HG02884 (cell line): Measurements from ENCODE around the gene MFAP3L.

ENCODE experiments used
- ATAC-seq: cut with Tn5 transposase; IDR thresholded peaks from one replicate; pipeline ENCODE4 v1.9.1; 2021; ENCODE audit warnings: mild to moderate bottlenecking, moderate library complexity; ENCODE audit not compliant: unreplicated experiment

The MFAP3L gene

DNA sequence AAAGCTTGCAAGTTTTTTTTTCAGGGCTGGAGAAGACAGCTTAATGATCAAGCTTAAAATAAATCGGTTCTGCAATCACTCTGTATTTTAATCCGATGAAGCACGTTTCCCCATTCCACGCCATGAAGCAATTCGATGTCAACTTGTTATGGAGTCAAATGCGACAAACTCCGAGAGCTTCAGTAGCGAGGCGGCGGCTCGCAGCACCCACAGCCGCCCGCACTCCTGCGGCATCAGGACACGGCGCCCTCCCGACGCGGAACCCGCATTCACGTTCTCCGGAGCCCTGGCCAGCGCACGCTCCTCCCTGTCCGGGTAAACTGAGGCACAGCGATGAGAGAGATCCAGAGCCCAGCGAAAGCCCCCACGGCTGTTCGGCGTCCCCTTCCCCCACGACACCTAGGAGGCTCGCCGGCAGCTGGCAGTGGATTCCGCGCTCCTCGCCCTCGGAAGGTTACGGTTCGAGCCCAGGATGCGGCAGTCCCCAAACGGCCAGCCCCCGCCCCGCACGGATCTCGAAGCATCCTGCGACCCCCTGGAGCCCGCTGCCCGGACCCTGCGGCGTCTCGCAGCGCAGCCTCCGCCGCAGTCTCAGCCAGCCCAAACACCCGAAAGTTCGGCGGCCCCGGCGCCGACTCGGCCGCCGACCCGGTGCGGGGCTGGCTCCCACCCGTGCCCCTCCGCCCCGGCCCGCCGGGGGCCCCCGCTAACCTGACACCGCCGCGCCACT, 507 bp downstream of the MFAP3L start:
- no peak for ATAC-seq

DNA sequence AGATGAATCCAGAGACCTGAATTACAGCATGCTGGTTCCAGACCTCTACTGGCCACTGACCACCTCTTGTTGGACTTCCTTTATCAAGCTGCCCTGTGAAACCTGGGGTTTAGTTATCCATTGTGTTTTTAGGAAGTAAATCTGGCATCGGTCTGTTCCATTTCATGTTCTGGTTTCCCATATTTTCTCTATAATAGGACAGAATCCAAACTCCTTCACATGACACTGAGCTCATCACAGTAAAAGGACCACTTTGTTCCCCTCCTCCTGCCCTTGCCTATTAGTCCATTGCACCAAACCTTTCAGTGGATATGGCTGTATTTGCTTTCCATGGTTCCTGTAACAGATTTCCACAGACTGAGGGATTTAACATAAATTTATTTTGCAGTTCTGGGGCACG, 4.0 kb downstream of the MFAP3L start:
- ATAC-seq, result no peak

- no peak for ATAC-seq
Observed at GRCh38 chr4:170017252-170017651, 8.9 kb downstream of the MFAP3L start.

DNA sequence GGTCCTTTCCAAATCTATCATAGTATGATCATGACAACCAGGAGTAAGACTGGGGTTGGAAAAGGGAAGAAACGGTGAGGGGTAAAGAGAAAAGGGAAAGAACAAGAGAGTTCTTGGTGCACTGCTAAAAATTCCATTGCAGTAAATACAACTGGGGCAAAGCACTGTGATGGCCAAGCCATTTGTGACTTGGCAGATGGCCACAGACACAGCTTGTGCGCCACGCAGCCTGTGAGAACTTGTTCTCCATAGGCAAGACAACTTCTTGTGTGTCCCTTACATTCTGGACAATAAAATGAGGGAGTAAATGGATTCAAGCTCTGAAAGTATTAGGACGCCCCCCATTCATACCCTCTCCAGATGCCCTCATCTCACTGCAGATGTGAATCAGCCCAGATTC, 10.9 kb downstream of the MFAP3L start:
- no peak for ATAC-seq

DNA sequence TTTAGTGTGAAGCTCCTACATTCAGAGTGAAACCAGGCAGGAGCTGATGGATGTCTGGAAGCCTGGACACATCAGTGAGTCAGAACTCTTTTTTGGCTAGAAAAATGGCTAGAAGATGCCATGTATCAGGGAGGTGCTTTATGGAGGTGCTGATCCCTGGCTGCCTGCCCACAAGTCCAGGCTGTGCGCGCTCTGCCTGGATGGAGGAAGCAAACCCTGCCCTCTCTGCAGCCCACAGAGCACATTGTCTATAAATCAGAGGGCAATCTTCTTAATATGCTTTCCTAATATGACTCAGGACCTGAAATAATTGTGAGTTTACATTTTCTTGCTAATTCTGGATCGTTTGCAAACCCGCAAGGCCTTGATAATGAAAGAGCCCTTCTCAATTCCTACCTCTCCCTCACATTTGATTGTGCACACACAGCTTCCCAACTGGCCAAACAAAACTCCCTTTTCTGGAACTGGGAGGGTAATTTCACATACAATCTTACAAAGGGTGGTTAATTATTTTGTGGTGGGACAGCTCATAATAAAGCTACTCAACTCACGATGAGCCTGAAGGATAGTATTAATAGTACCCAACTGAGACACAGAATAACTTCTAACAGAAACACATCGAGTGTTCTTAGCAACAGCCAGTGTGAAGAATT, 11.7 kb downstream of the MFAP3L start:
- ATAC-seq, result no peak

GRCh38 chr4:170012629-170012958, 13.6 kb downstream of the MFAP3L start:
- ATAC-seq, result no peak

DNA sequence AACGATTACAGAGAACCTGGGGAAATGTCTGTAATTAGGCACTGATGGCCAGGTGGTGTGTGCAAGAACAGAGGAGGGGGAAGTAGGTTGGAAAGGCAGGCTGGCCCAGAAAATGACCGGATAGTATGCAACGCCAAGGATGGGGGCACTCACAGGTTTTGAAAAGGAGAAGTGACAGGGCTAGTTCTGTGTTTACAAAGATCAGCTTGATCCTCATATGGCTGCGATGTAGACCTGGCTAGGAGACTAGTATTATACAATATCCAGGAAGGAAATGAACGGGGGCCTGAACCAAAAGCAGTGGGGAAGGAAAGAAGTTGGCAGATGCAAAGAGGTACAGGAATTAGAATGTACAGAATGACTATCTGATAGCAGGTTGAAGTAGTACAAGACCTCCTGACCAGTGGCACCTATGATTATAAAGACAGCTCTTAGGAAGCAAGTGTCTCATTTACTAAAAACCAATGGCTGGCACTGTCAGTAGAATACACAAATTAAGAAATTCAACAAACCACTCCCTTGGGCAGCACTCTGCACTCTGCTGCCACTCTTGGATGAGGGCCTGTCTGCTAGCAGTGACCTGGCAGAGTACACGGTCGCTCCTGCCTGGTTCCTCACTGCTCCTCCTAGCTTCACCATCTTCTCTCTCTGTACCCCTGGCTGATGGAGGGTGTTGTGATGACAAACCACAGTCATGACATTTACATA, 14.1 kb downstream of the MFAP3L start:
- no peak for ATAC-seq

GRCh38 chr4:170009291-170009690, 16.9 kb downstream of the MFAP3L start:
- ATAC-seq, result no peak

DNA sequence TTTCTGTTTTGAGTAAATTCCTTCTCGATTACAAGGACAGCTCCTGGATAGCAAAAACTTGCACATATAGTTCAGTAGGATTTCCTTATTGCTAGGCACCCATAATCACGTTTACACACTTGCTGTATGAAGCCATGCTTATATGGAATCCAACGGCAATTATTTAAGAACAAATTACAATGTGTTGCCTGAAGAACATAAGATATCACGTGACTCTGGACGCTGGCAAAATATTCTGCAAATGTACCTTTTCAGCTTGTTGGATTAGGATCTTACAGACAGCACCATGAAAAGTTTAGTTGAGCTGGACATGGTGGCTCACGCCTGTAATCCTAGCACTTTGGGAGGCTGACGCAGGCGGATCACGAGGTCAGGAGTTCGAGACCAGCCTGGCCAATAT, 17.4 kb downstream of the MFAP3L start:
- no peak for ATAC-seq

DNA sequence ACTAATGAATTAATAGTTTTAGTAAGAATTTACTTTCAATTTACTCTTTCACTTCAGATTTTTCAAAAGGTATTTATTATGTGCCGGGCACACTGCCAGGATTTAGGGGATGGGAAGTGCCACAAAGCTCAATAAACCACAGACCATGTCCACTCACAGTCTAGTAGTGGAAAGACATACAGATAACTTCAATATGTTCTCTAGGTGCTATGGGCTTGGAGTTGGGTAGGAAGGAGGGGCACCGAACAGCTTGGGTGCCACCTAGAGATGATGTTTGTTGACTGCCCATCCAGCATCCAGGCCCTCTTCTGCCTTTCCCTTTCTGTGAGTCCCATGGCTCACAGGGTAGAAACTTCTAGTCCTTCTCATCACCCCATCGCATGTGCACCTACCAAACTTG, 17.8 kb downstream of the MFAP3L start:
- ATAC-seq, result peak; percentile 40

DNA sequence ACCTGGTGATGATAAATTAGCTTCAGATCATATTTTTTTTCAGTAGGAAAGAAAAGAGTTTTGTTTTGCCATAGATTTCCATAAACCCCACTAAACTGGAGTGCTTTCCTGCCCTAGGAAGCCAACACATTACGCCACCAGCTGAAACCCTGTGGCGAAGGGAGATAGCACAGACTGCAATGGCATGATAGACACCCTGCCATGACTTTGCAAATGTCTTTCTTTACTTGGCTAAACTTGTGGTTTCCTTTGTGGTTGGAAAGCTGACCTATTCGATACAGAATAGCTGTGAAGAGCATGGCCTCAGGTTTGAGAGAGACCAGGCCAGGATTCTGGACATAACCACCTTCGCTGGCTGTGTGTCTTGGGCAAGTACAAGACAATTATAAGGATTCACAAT, 19.1 kb downstream of the MFAP3L start:
- ATAC-seq, result no peak

DNA sequence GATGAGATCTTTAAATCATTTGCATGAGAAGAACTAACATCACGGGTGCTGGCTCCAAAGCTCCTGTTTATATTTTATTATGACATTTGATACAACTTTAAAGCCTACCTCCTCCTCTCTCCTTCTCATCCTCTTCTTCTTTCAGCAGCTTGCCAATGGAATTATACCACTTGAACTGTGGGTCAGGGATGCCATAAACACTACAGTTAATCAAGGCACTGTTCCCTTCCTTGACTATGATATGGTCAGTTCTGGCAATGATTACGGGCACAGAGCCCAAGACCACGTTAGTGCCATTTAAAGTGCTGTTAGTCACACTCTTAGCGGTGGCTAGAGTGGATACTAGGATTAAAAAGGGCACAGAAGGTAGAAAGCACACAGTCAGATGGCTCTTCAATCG, 20.7 kb downstream of the MFAP3L start:
- ATAC-seq, result no peak

GRCh38 chr4:170004651-170005295, 21.4 kb downstream of the MFAP3L start:
- ATAC-seq, result no peak

GRCh38 chr4:170003071-170004070, 22.8 kb downstream of the MFAP3L start:
- no peak for ATAC-seq

DNA sequence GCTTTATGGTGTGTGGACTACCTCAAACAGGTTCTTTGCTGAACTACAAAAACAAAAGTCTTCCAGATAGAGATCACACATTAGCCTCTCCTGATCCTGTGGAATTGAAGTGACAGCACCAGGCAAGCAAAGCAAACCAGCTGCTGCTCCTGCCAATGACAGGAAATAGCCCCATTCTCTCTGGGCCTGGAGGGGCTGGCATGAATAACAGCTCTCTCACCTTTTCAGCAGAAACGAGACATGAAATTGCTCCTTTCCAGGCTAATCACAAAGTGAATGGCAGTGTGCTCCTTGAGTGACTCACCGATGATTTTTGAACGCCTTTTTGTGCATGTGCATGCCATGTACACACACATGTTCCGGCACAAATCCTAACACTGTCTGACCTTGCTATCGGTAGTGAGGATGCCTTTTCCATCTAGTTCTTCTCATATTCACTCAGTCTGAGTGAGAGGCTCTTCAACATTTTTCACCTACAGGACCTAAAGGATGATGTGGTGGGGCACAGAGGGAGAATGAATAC, 24.4 kb downstream of the MFAP3L start:
- ATAC-seq, result no peak

DNA sequence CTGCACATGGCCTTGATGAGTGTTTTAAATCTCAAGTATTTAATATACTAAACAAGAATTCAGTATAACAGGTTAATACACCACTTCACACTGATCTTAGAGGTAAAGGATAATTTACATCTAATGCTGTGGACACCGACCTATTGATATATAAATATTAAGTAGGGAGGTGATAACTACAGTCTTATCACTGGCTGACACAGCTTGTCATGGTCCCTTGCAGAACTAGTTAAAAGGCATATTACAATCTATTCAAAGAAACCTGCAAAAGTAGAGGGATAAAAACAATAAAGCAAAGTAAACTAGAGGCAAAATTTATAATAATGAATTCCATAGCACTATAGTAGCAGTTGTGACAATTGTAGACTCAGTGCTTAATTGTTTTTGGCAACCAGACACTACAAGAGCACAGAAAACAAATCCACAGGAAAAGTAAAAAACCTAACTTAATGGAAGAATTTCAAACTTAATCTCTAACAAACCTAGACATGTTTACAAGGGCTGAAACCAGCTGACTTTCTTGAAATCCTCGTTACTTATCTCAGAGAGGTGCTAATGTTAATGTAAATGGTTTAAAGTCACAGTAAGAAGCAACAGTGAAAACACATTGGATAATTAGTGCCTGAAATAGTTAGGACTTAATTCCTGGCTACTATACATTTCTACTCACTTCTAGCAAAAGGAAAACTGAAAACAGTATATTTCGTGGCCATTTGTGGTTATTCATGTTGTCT, 25.0 kb downstream of the MFAP3L start:
- ATAC-seq, result no peak

GRCh38 chr4:169999923-170000322, 26.3 kb downstream of the MFAP3L start:
- ATAC-seq, result no peak

GRCh38 chr4:169998981-169999380, 27.2 kb downstream of the MFAP3L start:
- ATAC-seq, result no peak

- no peak for ATAC-seq
Observed at GRCh38 chr4:169996379-169997240, 29.6 kb downstream of the MFAP3L start.
